HG02943 (cell line): ENCODE data around the gene WNT5A.
"Not testable (repeated sequence)": the region's sequence is repeated elsewhere in the genome, so short reads cannot be mapped to it uniquely, and the experiment has no call there.

Experiments used
- ATAC-seq: cut with Tn5 transposase; IDR thresholded peaks from one replicate; pipeline ENCODE4 v1.9.1; 2021; ENCODE audit warnings: mild to moderate bottlenecking, low read depth, moderate library complexity; ENCODE audit not compliant: unreplicated experiment

The WNT5A gene

GRCh38 chr3:55507808-55508207 lies 20.7 kb upstream of the WNT5A start:
- ATAC-seq = no peak

GRCh38 chr3:55505776-55506175 lies 18.7 kb upstream of the WNT5A start:
- no peak for ATAC-seq

- ATAC-seq = not testable (repeated sequence)
Measured at GRCh38 chr3:55505102-55505501, 18.0 kb upstream of the WNT5A start.

- no peak for ATAC-seq
Measured at GRCh38 chr3:55501905-55502304, 14.8 kb upstream of the WNT5A start.

- ATAC-seq = no peak
Measured at GRCh38 chr3:55500555-55501330, 13.6 kb upstream of the WNT5A start.

GRCh38 chr3:55498520-55498919 lies 11.4 kb upstream of the WNT5A start:
- no peak for ATAC-seq

- no peak for ATAC-seq
Measured at GRCh38 chr3:55497250-55497649, 10.1 kb upstream of the WNT5A start.

- no peak for ATAC-seq
Measured at GRCh38 chr3:55494976-55495375, 7.9 kb upstream of the WNT5A start.

- no peak for ATAC-seq
Measured at GRCh38 chr3:55492976-55493375, 5.9 kb upstream of the WNT5A start.

GRCh38 chr3:55491296-55491816 lies 4.2 kb upstream of the WNT5A start:
- no peak for ATAC-seq

- ATAC-seq = no peak
Measured at GRCh38 chr3:55490276-55490913, 3.3 kb upstream of the WNT5A start.

GRCh38 chr3:55489798-55490132 lies 2.7 kb upstream of the WNT5A start:
- no peak for ATAC-seq

GRCh38 chr3:55488398-55489055 lies 1.4 kb upstream of the WNT5A start:
- ATAC-seq = no peak

- no peak for ATAC-seq
Measured at GRCh38 chr3:55487381-55488241, 505 bp upstream of the WNT5A start.

GRCh38 chr3:55486101-55486856 lies 827 bp downstream of the WNT5A start:
- ATAC-seq = no peak

- ATAC-seq = no peak
Measured at GRCh38 chr3:55484801-55485791, 2.0 kb downstream of the WNT5A start.

GRCh38 chr3:55484191-55484689 lies 2.9 kb downstream of the WNT5A start:
- ATAC-seq = no peak
